ENCODE data around the gene RHOH. TPM values are rescaled to one million over a fixed set of nuclear protein-coding genes. Genes with fewer than 3 reads are reported as not detected.

The RHOH gene
- total RNA-seq, 1 experiment from 2014 or later: not detected

DNA sequence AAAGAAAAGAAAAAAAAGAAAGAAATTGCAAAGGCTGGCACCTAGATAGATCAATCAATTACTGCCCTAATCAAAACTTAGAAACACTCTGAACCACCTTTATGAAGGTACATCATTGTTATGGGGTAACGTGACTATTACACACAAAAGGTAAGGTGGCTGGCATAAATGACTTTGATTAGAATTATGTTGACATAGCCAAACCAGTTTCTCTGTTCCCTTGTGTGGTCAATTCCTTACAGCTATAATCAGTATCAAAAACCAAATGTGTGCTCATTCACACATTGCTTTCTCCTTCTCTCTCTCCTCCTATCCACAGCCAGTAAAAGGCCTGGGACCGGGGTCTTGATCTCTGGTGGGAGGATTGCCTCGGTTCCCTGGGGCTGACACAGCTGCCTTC, 48.7 kb downstream of the RHOH start:
- H3K9me3 ChIP-seq (ENCODE audit: insufficient read depth, low read depth): no peaks in the 10 kb centered on the region
- TF ChIP-seq EZH2 (IDR thresholded peaks at IDR 0.05; ENCODE audit: low read depth): no peak
- TF ChIP-seq, protein P1, sequence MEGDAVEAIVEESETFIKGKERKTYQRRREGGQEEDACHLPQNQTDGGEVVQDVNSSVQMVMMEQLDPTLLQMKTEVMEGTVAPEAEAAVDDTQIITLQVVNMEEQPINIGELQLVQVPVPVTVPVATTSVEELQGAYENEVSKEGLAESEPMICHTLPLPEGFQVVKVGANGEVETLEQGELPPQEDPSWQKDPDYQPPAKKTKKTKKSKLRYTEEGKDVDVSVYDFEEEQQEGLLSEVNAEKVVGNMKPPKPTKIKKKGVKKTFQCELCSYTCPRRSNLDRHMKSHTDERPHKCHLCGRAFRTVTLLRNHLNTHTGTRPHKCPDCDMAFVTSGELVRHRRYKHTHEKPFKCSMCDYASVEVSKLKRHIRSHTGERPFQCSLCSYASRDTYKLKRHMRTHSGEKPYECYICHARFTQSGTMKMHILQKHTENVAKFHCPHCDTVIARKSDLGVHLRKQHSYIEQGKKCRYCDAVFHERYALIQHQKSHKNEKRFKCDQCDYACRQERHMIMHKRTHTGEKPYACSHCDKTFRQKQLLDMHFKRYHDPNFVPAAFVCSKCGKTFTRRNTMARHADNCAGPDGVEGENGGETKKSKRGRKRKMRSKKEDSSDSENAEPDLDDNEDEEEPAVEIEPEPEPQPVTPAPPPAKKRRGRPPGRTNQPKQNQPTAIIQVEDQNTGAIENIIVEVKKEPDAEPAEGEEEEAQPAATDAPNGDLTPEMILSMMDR (conservative IDR thresholded peaks at IDR 0.05): no peak
- H3F3A ChIP-seq (ENCODE audit: insufficient read depth, low read depth): no peaks in the 10 kb centered on the region
- no peaks in the 10 kb centered on the region for H3K4me1 ChIP-seq (replicated peaks; ENCODE audit: insufficient read depth)
- no peaks in the 10 kb centered on the region for H4K20me1 ChIP-seq (ENCODE audit: insufficient read depth)
- no peaks in the 10 kb centered on the region for H3K79me2 ChIP-seq (ENCODE audit: low read depth)
- H3K27me3 ChIP-seq (ENCODE audit: insufficient read depth, low read depth): no peaks in the 10 kb centered on the region
- no peaks in the 10 kb centered on the region for H3K9me2 ChIP-seq (ENCODE audit: insufficient read depth)
- no peak overlapping the region for H2AFZ ChIP-seq
- no peak for DNase-seq
- POLR2A ChIA-PET (ENCODE audit: unreplicated experiment): no interaction called here
- H3K4me2 ChIP-seq: no peak overlapping the region
- BruUV-seq (replicated peaks): no TSS peak
- CTCF ChIA-PET: no interaction called here
- no peaks in the 10 kb centered on the region for H3K36me3 ChIP-seq (ENCODE audit: low read depth)
- no peak overlapping the region for H3K27ac ChIP-seq
- intact Hi-C loops (cut with micrococcal nuclease; ENCODE audit: unreplicated experiment): no loop called here
- H3K4me3 ChIP-seq: no peak overlapping the region

DNA sequence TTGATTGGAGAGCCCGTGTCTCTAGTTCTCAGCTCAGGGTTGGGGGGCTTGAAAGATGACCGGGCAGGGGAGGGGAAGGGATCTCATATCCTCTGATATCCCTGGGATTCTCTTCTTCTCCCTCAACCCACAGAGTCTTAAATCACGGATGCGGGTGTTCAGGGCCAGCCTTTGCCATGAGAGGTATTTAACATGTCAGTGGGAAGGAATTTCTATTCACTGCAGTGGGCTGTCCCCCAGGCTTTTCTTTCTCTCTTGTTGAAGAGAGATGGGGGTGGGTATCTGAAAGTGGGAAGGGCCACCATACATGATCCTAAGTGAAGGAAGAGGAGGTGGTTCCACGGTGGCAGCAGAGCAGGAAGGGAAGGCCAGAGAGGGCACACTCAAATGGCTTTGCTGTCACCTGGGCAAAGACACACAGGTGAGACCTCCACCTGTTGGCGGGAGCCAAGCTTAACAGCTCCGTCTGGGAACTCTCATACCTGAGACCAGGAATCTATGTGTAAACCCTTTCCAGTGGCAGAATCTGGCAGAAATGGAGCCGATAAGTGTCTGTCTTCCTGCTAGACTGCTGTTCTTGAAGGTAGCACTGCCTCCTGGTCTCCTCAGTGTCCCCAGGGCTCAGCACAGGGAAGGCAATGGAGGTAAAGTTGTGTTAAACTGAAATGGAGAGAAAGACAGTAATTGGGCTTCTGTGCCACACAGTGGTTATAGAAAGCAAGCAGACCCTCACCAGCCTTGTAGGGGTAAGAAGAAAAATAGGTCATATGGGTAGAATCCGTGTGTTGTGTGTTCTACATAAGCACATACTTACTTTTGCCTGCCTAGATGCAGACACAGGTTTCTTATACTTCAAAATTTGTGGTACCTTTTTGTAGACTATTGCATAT, 49.4 kb downstream of the RHOH start:
- no peak overlapping the region for H3K4me2 ChIP-seq
- H3K27ac ChIP-seq: no peak overlapping the region
- no peaks in the 10 kb centered on the region for H4K20me1 ChIP-seq (ENCODE audit: insufficient read depth)
- H3K9me2 ChIP-seq (ENCODE audit: insufficient read depth): no peaks in the 10 kb centered on the region
- no peaks in the 10 kb centered on the region for H3K36me3 ChIP-seq (ENCODE audit: low read depth)
- POLR2A ChIA-PET (ENCODE audit: unreplicated experiment): no interaction called here
- H2AFZ ChIP-seq: no peak overlapping the region
- intact Hi-C loops (cut with micrococcal nuclease; ENCODE audit: unreplicated experiment): no loop called here
- TF ChIP-seq, protein P1 (conservative IDR thresholded peaks at IDR 0.05): no peak
- TF ChIP-seq EZH2 (IDR thresholded peaks at IDR 0.05; ENCODE audit: low read depth): no peak
- no peak overlapping the region for H3K4me3 ChIP-seq
- H3K79me2 ChIP-seq (ENCODE audit: low read depth): no peaks in the 10 kb centered on the region
- CTCF ChIA-PET: no interaction called here
- 0 out of 2 replicates have a peak, but pooled peaks cover 1% of the 10 kb centered on the region for H3F3A ChIP-seq (ENCODE audit: insufficient read depth, low read depth)
- H3K27me3 ChIP-seq (ENCODE audit: insufficient read depth, low read depth): no peaks in the 10 kb centered on the region
- no peak for DNase-seq
- no TSS peak for BruUV-seq (replicated peaks)
- no peaks in the 10 kb centered on the region for H3K9me3 ChIP-seq (ENCODE audit: insufficient read depth, low read depth)
- 0 out of 2 replicates have a peak, but pooled peaks cover 2% of the 10 kb centered on the region for H3K4me1 ChIP-seq (replicated peaks; ENCODE audit: insufficient read depth)

DNA sequence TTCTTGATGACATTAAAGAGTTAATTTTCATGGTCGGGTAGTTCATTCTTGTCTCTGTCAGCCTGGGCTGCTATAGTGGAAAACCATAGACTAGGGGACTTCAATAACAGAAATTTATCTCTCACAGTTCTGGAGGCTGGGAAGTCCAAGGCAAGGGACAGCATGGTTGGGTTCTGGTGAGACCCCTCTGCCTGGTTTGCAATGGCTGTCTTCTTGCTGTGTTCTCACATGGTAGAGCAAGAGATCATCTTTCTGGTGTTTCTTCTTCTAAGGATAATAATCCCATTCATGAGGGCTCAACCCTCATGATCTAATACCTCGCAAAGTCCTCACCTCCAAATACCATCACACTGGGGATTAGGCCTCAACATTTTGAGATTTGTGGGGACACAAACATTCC, 50.1 kb downstream of the RHOH start:
- H3K36me3 ChIP-seq (ENCODE audit: low read depth): no peaks in the 10 kb centered on the region
- H3K4me2 ChIP-seq: no peak overlapping the region
- H2AFZ ChIP-seq: no peak overlapping the region
- no peak for DNase-seq
- H3F3A ChIP-seq (ENCODE audit: insufficient read depth, low read depth): peaks cover 4% of the 10 kb centered on the region; the same call in 1 of the 2 replicates
- intact Hi-C loops (cut with micrococcal nuclease; ENCODE audit: unreplicated experiment): no loop called here
- no peaks in the 10 kb centered on the region for H3K9me3 ChIP-seq (ENCODE audit: insufficient read depth, low read depth)
- no peak for TF ChIP-seq EZH2 (IDR thresholded peaks at IDR 0.05; ENCODE audit: low read depth)
- TF ChIP-seq, protein P1 (conservative IDR thresholded peaks at IDR 0.05): no peak
- no peak overlapping the region for H3K27ac ChIP-seq
- no peaks in the 10 kb centered on the region for H3K9me2 ChIP-seq (ENCODE audit: insufficient read depth)
- no peaks in the 10 kb centered on the region for H3K27me3 ChIP-seq (ENCODE audit: insufficient read depth, low read depth)
- BruUV-seq (replicated peaks): no TSS peak
- H3K4me3 ChIP-seq: no peak overlapping the region
- POLR2A ChIA-PET (ENCODE audit: unreplicated experiment): no interaction called here
- no peaks in the 10 kb centered on the region for H4K20me1 ChIP-seq (ENCODE audit: insufficient read depth)
- CTCF ChIA-PET: no interaction called here
- H3K79me2 ChIP-seq (ENCODE audit: low read depth): no peaks in the 10 kb centered on the region
- 0 out of 2 replicates have a peak, but pooled peaks cover 9% of the 10 kb centered on the region for H3K4me1 ChIP-seq (replicated peaks; ENCODE audit: insufficient read depth)

Data from PC-9 (cell line).